GM12892 (cell line): ENCODE measurements around the gene XPO5.

Experiments
- POLR2A ChIP-seq: IDR thresholded peaks from 2 replicates; pipeline ENCODE4 v1.6.1; 2011; ENCODE audit warnings: low read depth, low read length, control low read depth
- TAF1 ChIP-seq: IDR thresholded peaks from 2 replicates; pipeline ENCODE4 v1.6.1; 2011; ENCODE audit warnings: low read depth, mild to moderate bottlenecking, control low read depth, low read length, borderline replicate concordance

GRCh38 chr6:43476746-43477145, 99.1 kb downstream of the XPO5 start:
- TF ChIP-seq POLR2A (no peak), TAF1 (no peak)
